Large intestine (tissue), 1 donor: ENCODE data around the gene CER1. TPM values are rescaled to one million over a fixed set of nuclear protein-coding genes. Genes with fewer than 3 reads are reported as not detected.

Experiments used
- polyA plus RNA-seq: library from polyadenylated mRNA; unstranded; fragments of 120-200 nt; gene quantifications from one replicate; pipeline ENCODE4 v1.2.1, GENCODE V29; 2013

The CER1 gene
- polyA plus RNA-seq, 1 donor = 0.06 TPM

Other genes starting within 250 kb of the CER1 start
- gene ZDHHC21, start 29.3 kb downstream of the CER1 start, polyA plus RNA-seq = 16.7 TPM
- 10.0 TPM for gene FREM1, start 187.7 kb upstream of the CER1 start, polyA plus RNA-seq